Mucosa of descending colon (tissue), 3 donors: Measurements from ENCODE around the gene ADGRV1. TPM values are rescaled to one million over a fixed set of nuclear protein-coding genes. Genes with fewer than 3 reads are reported as not detected.
"Not testable (repeated sequence)": the region's sequence is repeated elsewhere in the genome, so short reads cannot be mapped to it uniquely, and the experiment has no call there.

Experiments used
- ATAC-seq: fragments of 200-7000 bp; cut with Tn5 transposase; one replicate; pipeline ENCODE4 v1.9.1; 2020; ENCODE audit warnings: mild to moderate bottlenecking, moderate library complexity
- DNase-seq, 3 donors: peaks; one replicate each; pipeline ENCODE4 v3.0.0-alpha.2; 2020
- H3K36me3 ChIP-seq: fragments of 200-600 bp; one replicate; pipeline ENCODE4 v1.8.0; 2021; ENCODE audit warnings: low read depth, mild to moderate bottlenecking
- H3K4me1 ChIP-seq: fragments of 200-600 bp; one replicate; pipeline ENCODE4 v1.8.0; 2021; ENCODE audit warnings: low read depth, mild to moderate bottlenecking
- H3K4me3 ChIP-seq: fragments of 200-600 bp; one replicate; pipeline ENCODE4 v1.8.0; 2021; ENCODE audit warnings: mild to moderate bottlenecking
- H3K9me3 ChIP-seq: fragments of 200-600 bp; one replicate; pipeline ENCODE4 v1.8.0; 2021; ENCODE audit warnings: mild to moderate bottlenecking
- intact Hi-C, 2 donors: fragments of 100-400 bp; cut with DNase I in 1 of 2; cut with micrococcal nuclease in 1 of 2; formaldehyde crosslinking; loops; one replicate each; pipeline versions ENCODE4 v1.11.0 to v1.11.1; 2022; cut with DNase I, micrococcal nuclease
- total RNA-seq, 3 donors: library from RNA; stranded (reverse); fragmentation: NEBNext Ultra II Directional in 2 of 3; extraction: Animal tissue kit (Norgen Biotek cat#: 25700) in 2 of 3; gene quantifications; one replicate each; pipeline versions ENCODE4 v1.2.1 to v1.2.4, GENCODE V29; 2021 to 2023
- TF ChIP-seq, protein P1 (sequence below): fragments of 200-600 bp; IDR thresholded peaks from one replicate; pipeline ENCODE4 v1.8.0; 2022; ENCODE audit warnings: antibody characterized with exemption, mild to moderate bottlenecking
- donor health status: DM: no; HTN: no; CAD: no; lungs with moderate emphysema.
- donor health status: DM: no; HTN: no; CAD: no.
- donor health status: DM: no; HTN: yes; CAD: no.

ADGRV1 gene
- total RNA-seq, 3 donors from 2014 or later: 4.5 to 8.6 (median 6.1) TPM

DNA sequence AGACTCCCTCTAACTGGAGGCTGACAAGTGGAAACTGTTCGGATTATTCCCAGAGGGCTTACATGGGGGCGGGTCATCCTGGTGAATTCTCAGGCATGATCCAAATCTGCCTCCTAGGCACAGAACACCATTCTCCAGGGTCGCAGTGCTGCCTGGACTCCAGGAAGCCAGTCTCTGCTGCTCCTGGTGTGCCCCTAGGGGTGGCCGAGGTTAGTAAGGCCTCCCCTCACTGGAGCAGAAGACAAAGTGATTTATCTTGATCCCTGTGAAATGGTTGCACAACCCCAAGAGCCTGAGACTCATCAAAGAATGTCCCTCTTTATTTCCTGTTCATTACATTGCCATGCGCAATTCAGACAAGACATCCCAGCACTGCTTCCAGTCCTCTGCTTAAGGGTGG, 17.1 kb downstream of the ADGRV1 start:
- intact Hi-C loops: no loop called here
- TF ChIP-seq, protein P1, sequence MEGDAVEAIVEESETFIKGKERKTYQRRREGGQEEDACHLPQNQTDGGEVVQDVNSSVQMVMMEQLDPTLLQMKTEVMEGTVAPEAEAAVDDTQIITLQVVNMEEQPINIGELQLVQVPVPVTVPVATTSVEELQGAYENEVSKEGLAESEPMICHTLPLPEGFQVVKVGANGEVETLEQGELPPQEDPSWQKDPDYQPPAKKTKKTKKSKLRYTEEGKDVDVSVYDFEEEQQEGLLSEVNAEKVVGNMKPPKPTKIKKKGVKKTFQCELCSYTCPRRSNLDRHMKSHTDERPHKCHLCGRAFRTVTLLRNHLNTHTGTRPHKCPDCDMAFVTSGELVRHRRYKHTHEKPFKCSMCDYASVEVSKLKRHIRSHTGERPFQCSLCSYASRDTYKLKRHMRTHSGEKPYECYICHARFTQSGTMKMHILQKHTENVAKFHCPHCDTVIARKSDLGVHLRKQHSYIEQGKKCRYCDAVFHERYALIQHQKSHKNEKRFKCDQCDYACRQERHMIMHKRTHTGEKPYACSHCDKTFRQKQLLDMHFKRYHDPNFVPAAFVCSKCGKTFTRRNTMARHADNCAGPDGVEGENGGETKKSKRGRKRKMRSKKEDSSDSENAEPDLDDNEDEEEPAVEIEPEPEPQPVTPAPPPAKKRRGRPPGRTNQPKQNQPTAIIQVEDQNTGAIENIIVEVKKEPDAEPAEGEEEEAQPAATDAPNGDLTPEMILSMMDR: no peak
- Histone ChIP-seq H3K9me3 (no peaks in the 10 kb centered on the region), H3K4me3 (no peak overlapping the region), H3K36me3 (no peaks in the 10 kb centered on the region), H3K4me1 (no peaks in the 10 kb centered on the region)
- DNase-seq: no peak
- ATAC-seq: no peak

DNA sequence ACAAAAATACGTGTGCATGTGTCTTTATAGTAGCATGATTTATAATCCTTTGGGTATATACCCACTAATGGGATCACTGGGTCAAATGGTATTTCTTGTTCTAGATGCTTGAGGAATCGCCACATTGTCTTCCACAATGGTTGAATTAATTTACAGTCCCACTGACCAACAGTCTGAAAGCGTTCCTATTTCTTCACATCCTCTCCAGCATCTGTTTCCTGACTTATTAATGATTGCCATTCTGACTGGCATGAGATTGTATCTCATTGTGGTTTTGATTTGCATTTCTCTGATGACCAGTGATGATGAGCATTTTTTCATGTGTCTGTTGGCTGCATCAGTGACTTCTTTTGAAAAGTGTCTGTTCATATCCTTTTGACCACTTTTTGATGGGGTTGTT, 18.0 kb downstream of the ADGRV1 start:
- DNase-seq, H3K4me3 ChIP-seq, H3K36me3 ChIP-seq, H3K9me3 ChIP-seq, intact Hi-C loops, H3K4me1 ChIP-seq, ATAC-seq: not testable (repeated sequence)

DNA sequence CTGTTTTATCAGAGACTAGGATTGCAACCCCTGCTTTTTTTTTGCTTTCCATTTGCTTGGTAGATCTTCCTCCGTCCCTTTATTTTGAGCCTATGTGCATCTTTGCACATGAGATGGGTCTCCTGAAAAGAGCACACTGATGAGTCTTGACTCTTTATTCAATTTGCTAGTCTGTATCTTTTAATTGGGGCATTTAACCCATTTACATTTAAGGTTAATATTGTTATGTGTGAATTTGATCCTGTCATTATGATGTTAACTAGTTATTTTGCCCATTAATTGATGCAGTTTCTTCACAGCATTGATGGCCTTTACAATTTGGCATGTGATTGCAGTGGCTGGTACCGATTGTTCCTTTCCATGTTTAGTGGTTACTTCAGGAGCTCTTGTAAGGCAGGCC, 21.3 kb downstream of the ADGRV1 start:
- DNase-seq, H3K9me3 ChIP-seq, ATAC-seq, H3K36me3 ChIP-seq, H3K4me1 ChIP-seq, intact Hi-C loops, H3K4me3 ChIP-seq: not testable (repeated sequence)

DNA sequence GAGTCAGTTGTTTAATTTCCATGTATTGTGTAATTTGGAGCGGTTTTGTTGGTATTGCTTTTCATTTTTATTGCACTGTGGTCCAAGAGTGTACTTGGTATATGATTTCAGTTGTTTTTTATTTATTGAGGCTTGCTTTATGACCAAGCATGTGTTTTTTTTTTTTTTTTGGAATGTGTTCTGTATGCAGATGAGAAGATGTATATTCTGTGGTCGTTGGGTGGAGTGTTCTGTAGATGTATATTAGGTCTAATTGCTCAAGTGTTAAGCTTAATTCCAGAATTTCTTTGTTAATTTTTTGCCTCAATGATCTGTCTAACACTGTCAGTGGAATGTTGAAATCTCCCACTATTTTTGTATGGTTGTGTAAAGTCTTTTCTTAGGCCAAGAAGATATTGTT, 23.4 kb downstream of the ADGRV1 start:
- no peaks in the 10 kb centered on the region for H3K9me3 ChIP-seq
- intact Hi-C loops: no loop called here
- no peak overlapping the region for H3K4me3 ChIP-seq
- no peak for DNase-seq
- TF ChIP-seq, protein P1: no peak
- H3K4me1 ChIP-seq: no peaks in the 10 kb centered on the region
- no peak for ATAC-seq
- no peaks in the 10 kb centered on the region for H3K36me3 ChIP-seq

DNA sequence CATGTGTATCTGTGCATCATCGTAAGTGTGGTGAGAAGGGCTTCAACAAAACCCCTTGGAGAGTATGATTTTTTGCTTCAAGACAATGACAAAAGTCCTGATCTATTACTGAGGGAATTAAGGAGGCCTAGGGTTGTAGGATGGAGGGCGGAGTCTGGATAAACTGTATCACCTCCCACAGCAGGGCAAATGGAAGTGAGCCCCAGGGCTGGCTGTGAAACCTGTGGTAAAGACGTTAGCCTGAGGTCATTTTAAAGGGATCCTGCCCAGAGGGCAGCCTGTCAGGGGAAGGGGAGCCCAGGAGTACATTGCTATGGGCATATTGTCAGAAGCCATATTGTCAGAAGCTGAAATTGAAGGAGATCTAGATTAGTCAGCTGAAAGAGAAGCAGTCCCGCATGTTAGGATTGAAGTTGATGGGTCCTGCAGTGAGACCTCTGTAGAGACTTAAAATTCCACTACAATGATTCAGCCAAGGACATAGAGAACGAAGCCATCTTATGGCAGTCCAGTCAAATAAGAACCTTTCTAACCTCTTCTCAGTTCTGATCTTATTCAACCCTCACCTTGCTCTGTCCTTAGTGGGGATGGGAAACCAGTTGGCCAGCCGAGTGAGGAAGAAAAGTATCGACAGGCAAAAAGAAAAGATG, 26.9 kb downstream of the ADGRV1 start:
- intact Hi-C loops: no loop called here
- H3K36me3 ChIP-seq: no peaks in the 10 kb centered on the region
- no peak for DNase-seq
- no peaks in the 10 kb centered on the region for H3K9me3 ChIP-seq
- H3K4me3 ChIP-seq: no peak overlapping the region
- no peaks in the 10 kb centered on the region for H3K4me1 ChIP-seq
- TF ChIP-seq, protein P1: no peak
- ATAC-seq: no peak

DNA sequence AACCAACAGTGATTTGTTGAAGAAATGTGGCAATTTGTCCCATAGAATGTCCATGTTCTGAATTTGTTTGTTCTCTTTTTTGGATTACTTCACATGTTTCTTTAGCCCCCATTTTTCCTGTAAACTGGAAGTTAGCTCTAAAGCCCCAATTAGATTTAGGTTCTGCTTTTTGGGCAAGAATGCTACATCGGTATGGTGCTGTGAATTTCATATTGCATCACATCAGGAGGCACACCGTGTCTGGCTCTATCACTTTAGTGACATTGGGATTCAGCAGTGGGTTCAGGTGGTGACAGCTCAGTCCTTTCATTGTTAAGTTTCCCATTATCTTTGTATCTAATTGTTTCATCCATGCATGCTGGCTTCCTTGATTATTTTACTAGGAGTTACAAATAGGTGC, 27.9 kb downstream of the ADGRV1 start:
- TF ChIP-seq, protein P1: no peak
- no peaks in the 10 kb centered on the region for H3K9me3 ChIP-seq
- no peaks in the 10 kb centered on the region for H3K4me1 ChIP-seq
- intact Hi-C loops: no loop called here
- H3K4me3 ChIP-seq: no peak overlapping the region
- no peaks in the 10 kb centered on the region for H3K36me3 ChIP-seq
- no peak for DNase-seq
- ATAC-seq: no peak

DNA sequence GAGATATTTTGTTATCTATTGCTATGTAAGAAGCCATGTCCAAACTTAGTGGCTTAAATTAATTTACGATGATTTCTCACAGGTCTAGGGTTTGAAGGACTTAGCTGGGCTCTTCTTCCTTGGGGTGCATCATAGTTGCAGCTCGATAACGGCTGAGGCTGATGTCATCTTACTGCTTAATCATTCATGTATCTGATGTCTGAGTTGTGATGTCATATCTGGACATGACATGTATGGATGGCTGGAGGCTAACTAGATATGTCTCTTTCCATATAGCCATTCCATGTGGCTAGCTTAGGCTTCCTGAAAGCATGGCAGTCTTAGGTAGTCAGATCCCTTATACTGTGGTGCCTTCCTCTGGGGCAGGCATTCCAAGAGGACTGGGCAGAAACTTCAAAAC, 31.6 kb downstream of the ADGRV1 start:
- DNase-seq (no peak), ATAC-seq (no peak)
- H3K9me3 ChIP-seq: no peaks in the 10 kb centered on the region

DNA sequence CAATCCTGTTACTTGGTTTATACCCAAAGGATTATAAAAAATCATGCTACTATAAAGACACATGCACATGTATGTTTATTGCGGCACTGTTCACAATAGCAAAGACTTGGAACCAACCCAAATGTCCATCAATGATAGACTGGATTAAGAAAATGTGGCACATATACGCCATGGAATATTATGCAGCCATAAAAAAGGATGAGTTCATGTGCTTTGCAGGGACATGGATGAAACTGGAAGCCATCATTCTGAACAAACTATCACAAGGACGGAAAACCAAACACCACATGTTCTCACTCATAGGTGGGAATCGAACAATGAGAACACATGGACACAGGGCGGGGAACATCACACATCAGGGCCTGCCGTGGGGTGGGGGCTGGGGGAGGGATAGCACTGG, 34.5 kb downstream of the ADGRV1 start:
- intact Hi-C loops, H3K4me1 ChIP-seq, ATAC-seq, H3K4me3 ChIP-seq, DNase-seq, H3K9me3 ChIP-seq, H3K36me3 ChIP-seq: not testable (repeated sequence)

More for the DNA sequence above, 31.6 kb downstream of the ADGRV1 start:
- H3K4me3 ChIP-seq: no peak overlapping the region
- intact Hi-C loops: no loop called here
- H3K4me1 ChIP-seq: no peaks in the 10 kb centered on the region
- H3K36me3 ChIP-seq: no peaks in the 10 kb centered on the region
- TF ChIP-seq, protein P1: no peak

DNA sequence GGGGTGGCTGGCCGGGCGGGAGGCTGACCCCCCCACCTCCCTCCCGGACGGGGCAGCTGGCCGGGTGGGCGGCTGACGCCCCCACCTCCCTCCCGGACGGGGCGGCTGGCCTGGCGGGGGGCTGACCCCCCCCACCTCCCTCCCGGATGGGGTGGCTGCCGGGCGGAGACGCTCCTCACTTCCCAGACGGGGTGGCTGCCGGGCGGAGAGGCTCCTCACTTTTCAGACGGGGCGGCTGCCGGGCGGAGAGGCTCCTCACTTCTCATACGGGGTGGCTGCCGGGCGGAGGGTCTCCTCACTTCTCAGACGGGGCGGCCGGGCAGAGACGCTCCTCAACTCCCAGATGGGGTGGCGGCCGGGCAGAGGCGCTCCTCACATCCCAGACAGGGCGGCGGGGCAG, 37.2 kb downstream of the ADGRV1 start:
- intact Hi-C loops, H3K9me3 ChIP-seq, H3K4me3 ChIP-seq, H3K36me3 ChIP-seq, H3K4me1 ChIP-seq, ATAC-seq, DNase-seq: not testable (repeated sequence)
